ENCODE data around the gene MED13. TPM values are rescaled to one million over a fixed set of nuclear protein-coding genes. Genes with fewer than 3 reads are reported as not detected.

Gene MED13
- total RNA-seq, 3 donors from 2014 or later, result 73.4 to 136 (median 92.1) TPM

DNA sequence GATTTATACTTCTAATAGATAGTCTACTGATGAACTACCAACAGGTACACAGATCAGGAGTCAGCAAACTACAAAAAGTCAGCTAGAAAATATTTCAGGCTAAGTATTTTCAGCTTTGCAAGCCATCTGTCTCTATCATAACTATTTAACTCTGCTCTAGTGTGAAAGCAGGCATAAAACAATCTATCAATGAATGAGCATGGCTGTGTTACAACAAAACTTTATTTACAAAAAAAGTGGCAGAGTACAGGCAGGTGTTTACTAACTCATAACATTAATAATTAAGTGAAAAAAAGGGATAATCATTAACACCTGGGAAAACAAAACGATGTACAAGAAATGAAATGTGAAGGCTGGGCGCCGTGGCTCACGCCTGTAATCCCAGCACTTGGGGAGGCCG, 15.8 kb downstream of the MED13 start:
- Histone ChIP-seq H3K4me3 (no peak overlapping the region), H3K4me1 (no peaks in the 10 kb centered on the region), H3K27ac (no peak overlapping the region), H3K27me3 (no peaks in the 10 kb centered on the region), H3K36me3 (peaks cover 5% of the 10 kb centered on the region), H3K9me3 (no peaks in the 10 kb centered on the region)
- TF ChIP-seq, protein P1, sequence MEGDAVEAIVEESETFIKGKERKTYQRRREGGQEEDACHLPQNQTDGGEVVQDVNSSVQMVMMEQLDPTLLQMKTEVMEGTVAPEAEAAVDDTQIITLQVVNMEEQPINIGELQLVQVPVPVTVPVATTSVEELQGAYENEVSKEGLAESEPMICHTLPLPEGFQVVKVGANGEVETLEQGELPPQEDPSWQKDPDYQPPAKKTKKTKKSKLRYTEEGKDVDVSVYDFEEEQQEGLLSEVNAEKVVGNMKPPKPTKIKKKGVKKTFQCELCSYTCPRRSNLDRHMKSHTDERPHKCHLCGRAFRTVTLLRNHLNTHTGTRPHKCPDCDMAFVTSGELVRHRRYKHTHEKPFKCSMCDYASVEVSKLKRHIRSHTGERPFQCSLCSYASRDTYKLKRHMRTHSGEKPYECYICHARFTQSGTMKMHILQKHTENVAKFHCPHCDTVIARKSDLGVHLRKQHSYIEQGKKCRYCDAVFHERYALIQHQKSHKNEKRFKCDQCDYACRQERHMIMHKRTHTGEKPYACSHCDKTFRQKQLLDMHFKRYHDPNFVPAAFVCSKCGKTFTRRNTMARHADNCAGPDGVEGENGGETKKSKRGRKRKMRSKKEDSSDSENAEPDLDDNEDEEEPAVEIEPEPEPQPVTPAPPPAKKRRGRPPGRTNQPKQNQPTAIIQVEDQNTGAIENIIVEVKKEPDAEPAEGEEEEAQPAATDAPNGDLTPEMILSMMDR (IDR thresholded peaks at IDR 0.05), result no peak
- TF ChIP-seq POLR2AphosphoS5 (IDR thresholded peaks at IDR 0.05) (no peak), POLR2A (IDR thresholded peaks at IDR 0.05) (no peak)
- no peak for DNase-seq (ENCODE audit: low spot score in 2 of 2)
- intact Hi-C loops (cut with DNase I; ENCODE audit: low total_unique reads), result no loop called here

DNA sequence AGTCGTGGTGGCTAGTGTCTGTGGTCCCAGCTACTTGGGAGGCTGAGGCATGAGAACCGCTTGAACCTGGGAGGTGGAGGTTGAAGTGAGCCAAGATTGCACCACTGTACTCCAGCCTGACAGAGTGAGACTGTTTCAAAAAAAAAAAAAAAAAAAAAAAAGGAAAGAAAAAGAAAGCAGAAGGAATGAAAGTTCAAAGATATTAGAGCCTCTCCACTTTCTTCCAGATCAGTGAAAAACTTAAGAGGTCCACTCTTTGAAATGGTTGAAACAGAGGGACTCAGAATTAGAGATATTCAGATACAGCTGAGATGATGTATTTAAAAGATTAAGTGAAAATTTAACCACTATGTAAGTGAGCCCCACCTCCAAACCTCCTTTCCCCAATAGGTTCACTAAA, 16.8 kb downstream of the MED13 start:
- H3K4me1 ChIP-seq, result no peaks in the 10 kb centered on the region
- DNase-seq (ENCODE audit: low spot score in 2 of 2), result no peak
- no peaks in the 10 kb centered on the region for H3K9me3 ChIP-seq
- H3K27me3 ChIP-seq, result no peaks in the 10 kb centered on the region
- no peak overlapping the region for H3K4me3 ChIP-seq
- H3K36me3 ChIP-seq, result peaks cover 5% of the 10 kb centered on the region
- H3K27ac ChIP-seq, result no peak overlapping the region
- TF ChIP-seq, protein P1 (IDR thresholded peaks at IDR 0.05), result no peak
- TF ChIP-seq POLR2AphosphoS5 (IDR thresholded peaks at IDR 0.05), result no peak
- TF ChIP-seq POLR2A (IDR thresholded peaks at IDR 0.05), result no peak
- intact Hi-C loops (cut with DNase I; ENCODE audit: low total_unique reads), result no loop called here

DNA sequence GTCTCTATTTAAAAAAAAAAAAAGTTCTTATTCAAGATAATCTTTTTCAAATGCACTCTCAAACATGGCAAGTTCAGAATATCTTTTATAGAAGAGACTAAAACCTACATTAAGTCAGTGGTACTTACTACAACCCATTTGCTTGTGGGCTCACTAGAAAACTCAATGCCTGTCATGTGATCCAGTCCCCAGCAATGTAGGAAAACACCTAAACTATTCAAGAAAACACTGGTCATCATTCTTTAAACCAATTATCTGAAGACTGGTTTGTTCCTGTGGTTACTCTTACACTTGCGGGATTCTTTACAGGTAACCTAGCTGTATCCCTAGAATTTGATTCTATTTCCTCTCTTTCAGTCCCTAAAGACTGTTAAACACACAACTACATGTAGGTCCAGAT, 19.6 kb downstream of the MED13 start:
- no peak for TF ChIP-seq POLR2AphosphoS5 (IDR thresholded peaks at IDR 0.05)
- H3K4me1 ChIP-seq, result no peaks in the 10 kb centered on the region
- H3K9me3 ChIP-seq, result no peaks in the 10 kb centered on the region
- intact Hi-C loops (cut with DNase I; ENCODE audit: low total_unique reads), result no loop called here
- no peaks in the 10 kb centered on the region for H3K36me3 ChIP-seq
- no peak overlapping the region for H3K27ac ChIP-seq
- H3K27me3 ChIP-seq, result no peaks in the 10 kb centered on the region
- DNase-seq (ENCODE audit: low spot score in 2 of 2), result no peak
- H3K4me3 ChIP-seq, result no peak overlapping the region

DNA sequence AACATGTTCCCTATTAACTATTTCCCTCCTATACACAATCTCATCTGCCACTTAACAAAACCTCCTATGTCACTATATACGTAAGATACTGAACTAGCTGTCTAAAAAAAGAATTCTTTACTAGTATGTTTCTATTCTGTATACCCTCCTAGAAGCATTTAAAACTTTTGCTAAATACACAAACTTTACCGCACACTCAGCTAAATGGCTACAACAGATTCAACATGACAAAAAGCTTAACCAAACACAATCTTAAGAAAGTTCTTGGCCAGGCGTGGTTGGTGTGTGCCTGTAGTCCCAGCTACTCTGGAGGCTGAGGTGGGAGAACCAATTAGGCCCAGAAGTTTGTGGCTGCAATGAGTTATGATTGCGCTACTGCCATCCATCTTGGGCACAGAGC, 20.0 kb downstream of the MED13 start:
- Histone ChIP-seq H3K9me3 (no peaks in the 10 kb centered on the region), H3K4me3 (no peak overlapping the region), H3K4me1 (no peaks in the 10 kb centered on the region), H3K36me3 (no peaks in the 10 kb centered on the region), H3K27me3 (no peaks in the 10 kb centered on the region), H3K27ac (no peak overlapping the region)
- DNase-seq (ENCODE audit: low spot score in 2 of 2), result no peak
- intact Hi-C loops (cut with DNase I; ENCODE audit: low total_unique reads), result no loop called here
- no peak for TF ChIP-seq POLR2AphosphoS5 (IDR thresholded peaks at IDR 0.05)
- TF ChIP-seq POLR2A (IDR thresholded peaks at IDR 0.05), result no peak
- TF ChIP-seq, protein P1 (IDR thresholded peaks at IDR 0.05), result no peak

DNA sequence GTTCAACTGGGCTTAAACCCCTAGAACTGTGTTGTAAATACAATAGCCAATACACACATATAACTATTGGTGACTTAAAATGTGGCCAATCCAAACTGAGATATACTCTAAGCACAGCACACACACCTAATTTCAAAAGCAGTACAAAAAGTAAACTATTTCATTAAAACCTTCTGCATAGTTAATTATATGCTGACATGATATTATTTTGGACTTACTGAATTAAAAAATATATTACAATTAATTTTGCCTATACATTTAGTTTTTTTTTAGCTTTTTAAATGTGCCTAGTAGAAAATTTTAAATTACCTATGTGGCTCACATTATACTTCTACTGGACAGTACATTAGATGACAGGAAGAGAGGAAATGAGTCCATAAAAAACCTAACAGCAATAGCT, 21.5 kb downstream of the MED13 start:
- H3K9me3 ChIP-seq, result no peaks in the 10 kb centered on the region
- TF ChIP-seq, protein P1 (IDR thresholded peaks at IDR 0.05), result no peak
- TF ChIP-seq POLR2A (IDR thresholded peaks at IDR 0.05), result no peak
- TF ChIP-seq POLR2AphosphoS5 (IDR thresholded peaks at IDR 0.05), result no peak
- DNase-seq (ENCODE audit: low spot score in 2 of 2), result no peak
- no peak overlapping the region for H3K4me3 ChIP-seq
- no peak overlapping the region for H3K27ac ChIP-seq
- H3K4me1 ChIP-seq, result no peaks in the 10 kb centered on the region
- no peaks in the 10 kb centered on the region for H3K27me3 ChIP-seq
- no peaks in the 10 kb centered on the region for H3K36me3 ChIP-seq
- intact Hi-C loops (cut with DNase I; ENCODE audit: low total_unique reads), result no loop called here

DNA sequence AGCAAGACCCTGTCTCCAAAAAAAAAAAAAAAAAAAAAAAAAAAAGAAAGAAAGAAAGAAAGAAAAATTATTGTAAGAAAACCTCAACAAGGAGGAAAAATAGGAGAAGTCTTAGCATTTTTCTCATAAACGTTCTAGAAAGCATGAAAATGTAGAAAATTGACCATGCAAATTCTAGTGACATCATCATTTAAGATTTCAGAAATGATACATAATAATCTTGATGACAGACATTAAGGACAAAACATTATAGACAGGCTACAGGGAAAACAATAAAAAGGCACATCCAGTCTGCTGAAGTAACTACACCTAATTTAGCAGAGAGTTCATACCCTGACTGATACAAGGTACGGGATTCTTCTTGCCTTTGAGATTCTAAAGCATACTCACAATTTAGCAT, 21.9 kb downstream of the MED13 start:
- H3K27ac ChIP-seq, result no peak overlapping the region
- TF ChIP-seq POLR2AphosphoS5 (IDR thresholded peaks at IDR 0.05) (no peak), POLR2A (IDR thresholded peaks at IDR 0.05) (no peak)
- TF ChIP-seq, protein P1 (IDR thresholded peaks at IDR 0.05), result no peak
- H3K36me3 ChIP-seq, result no peaks in the 10 kb centered on the region
- no peaks in the 10 kb centered on the region for H3K9me3 ChIP-seq
- no peaks in the 10 kb centered on the region for H3K4me1 ChIP-seq
- no peak for DNase-seq (ENCODE audit: low spot score in 2 of 2)
- intact Hi-C loops (cut with DNase I; ENCODE audit: low total_unique reads), result no loop called here
- no peak overlapping the region for H3K4me3 ChIP-seq
- H3K27me3 ChIP-seq, result no peaks in the 10 kb centered on the region

Measured in breast epithelium (tissue), 4 donors.